Peyer's patch (tissue), 4 donors: ENCODE measurements around the gene TMSB10. TPM values are rescaled to one million over a fixed set of nuclear protein-coding genes. Genes with fewer than 3 reads are reported as not detected.

Source experiments
- DNase-seq, 3 donors: peaks; one replicate each; pipeline ENCODE4 v3.0.0-alpha.2; 2017 to 2019
- H3K27ac ChIP-seq, 4 donors: fragments of 200-600 bp; sonication (generic); one replicate each; pipeline ENCODE4 v1.5.1; 2016 to 2019
- H3K27me3 ChIP-seq, 2 donors: fragments of 200-600 bp; sonication (generic); one replicate each; pipeline ENCODE4 v1.5.1; 2019
- H3K36me3 ChIP-seq, 3 donors: fragments of 200-600 bp; sonication (generic); one replicate each; pipeline ENCODE4 v1.5.1; 2016 to 2019
- H3K4me1 ChIP-seq, 4 donors: fragments of 200-600 bp; sonication (generic); one replicate each; pipeline ENCODE4 v1.5.1; 2016 to 2019
- H3K4me3 ChIP-seq, 4 donors: fragments of 200-600 bp; sonication (generic); 1 replicate in 3 of 4; 2 replicates in 1 of 4; pipeline ENCODE4 v1.5.1; 2016 to 2019; ENCODE audit warnings: mild to moderate bottlenecking in 1 of 4
- H3K9me3 ChIP-seq, 4 donors: fragments of 200-600 bp; sonication (generic); one replicate each; pipeline ENCODE4 v1.5.1; 2016 to 2019; ENCODE audit warnings: mild to moderate bottlenecking in 1 of 4
- POLR2A ChIP-seq, 2 donors: fragments of 450-650 bp; IDR thresholded peaks; one replicate each; pipeline ENCODE4 v1.5.1; 2017; ENCODE audit warnings: antibody characterized with exemption in 2 of 2, mild to moderate bottlenecking in 2 of 2, moderate library complexity in 2 of 2
- total RNA-seq, 4 donors: library from RNA; depleted of rRNA; stranded (reverse); fragments of >200 nt; gene quantifications; one replicate each; pipeline ENCODE4 v1.1.0, GENCODE V29; 2016
- TF ChIP-seq, protein P1 (sequence below), 6 experiments: fragments of 450-650 bp in 4 of 6; fragments of 200-600 bp in 2 of 6; sonication (generic) in 1 of 6; IDR thresholded peaks; one replicate each; pipeline ENCODE4 v1.5.1; 2017 to 2019; ENCODE audit warnings: antibody characterized with exemption in 6 of 6, mild to moderate bottlenecking in 3 of 6, moderate library complexity in 1 of 6

Gene TMSB10
- total RNA-seq, 4 donors from 2014 or later: 3,771 to 5,073 (median 4,495) TPM

- Histone ChIP-seq H3K36me3 (peaks cover 0 to 3% (median 0%) of the 10 kb centered on the region in 3 donors), H3K4me1 (peaks cover 3 to 19% (median 7%) of the 10 kb centered on the region in 4 donors), H3K27me3 (no peaks in the 10 kb centered on the region), H3K27ac (no peak overlapping the region), H3K9me3 (no peaks in the 10 kb centered on the region), H3K4me3 (no peak overlapping the region)
- DNase-seq: no peak
- TF ChIP-seq POLR2A (IDR thresholded peaks at IDR 0.05): no peak
- TF ChIP-seq, protein P1, sequence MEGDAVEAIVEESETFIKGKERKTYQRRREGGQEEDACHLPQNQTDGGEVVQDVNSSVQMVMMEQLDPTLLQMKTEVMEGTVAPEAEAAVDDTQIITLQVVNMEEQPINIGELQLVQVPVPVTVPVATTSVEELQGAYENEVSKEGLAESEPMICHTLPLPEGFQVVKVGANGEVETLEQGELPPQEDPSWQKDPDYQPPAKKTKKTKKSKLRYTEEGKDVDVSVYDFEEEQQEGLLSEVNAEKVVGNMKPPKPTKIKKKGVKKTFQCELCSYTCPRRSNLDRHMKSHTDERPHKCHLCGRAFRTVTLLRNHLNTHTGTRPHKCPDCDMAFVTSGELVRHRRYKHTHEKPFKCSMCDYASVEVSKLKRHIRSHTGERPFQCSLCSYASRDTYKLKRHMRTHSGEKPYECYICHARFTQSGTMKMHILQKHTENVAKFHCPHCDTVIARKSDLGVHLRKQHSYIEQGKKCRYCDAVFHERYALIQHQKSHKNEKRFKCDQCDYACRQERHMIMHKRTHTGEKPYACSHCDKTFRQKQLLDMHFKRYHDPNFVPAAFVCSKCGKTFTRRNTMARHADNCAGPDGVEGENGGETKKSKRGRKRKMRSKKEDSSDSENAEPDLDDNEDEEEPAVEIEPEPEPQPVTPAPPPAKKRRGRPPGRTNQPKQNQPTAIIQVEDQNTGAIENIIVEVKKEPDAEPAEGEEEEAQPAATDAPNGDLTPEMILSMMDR (IDR thresholded peaks at IDR 0.05): no peak
Observed at GRCh38 chr2:84901593-84902120, 3.8 kb upstream of the TMSB10 start.

DNA sequence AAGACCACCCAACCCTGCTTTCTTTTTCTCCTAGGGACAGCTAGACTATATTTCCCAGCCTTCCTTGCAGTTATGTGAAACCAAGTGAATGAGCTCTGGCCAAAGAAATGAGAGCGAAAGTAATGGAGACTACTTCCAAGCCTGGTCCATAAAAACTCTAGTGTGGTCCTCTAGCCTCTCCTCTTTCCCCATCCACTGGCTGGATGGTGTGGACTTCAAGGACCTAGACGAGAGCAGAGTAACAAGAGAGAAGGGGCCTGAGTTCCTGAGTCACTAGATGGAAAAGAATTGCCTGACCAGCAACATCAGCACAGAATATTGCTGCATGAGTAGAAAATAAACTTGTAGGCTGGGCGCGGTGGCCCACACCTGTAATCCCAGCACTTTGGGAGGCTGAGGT is 2.9 kb upstream of the TMSB10 start:
- Histone ChIP-seq H3K4me1 (peaks cover 3 to 19% (median 7%) of the 10 kb centered on the region in 4 donors), H3K27ac (no peak overlapping the region), H3K9me3 (no peaks in the 10 kb centered on the region), H3K27me3 (no peaks in the 10 kb centered on the region), H3K36me3 (peaks cover 0 to 4% (median 0%) of the 10 kb centered on the region in 3 donors), H3K4me3 (no peak overlapping the region)
- TF ChIP-seq, protein P1 (IDR thresholded peaks at IDR 0.05): no peak
- TF ChIP-seq POLR2A (IDR thresholded peaks at IDR 0.05): no peak
- DNase-seq: no peak

- no peaks in the 10 kb centered on the region for H3K9me3 ChIP-seq
- DNase-seq: no peak
- TF ChIP-seq POLR2A (IDR thresholded peaks at IDR 0.05): no peak
- TF ChIP-seq, protein P1 (IDR thresholded peaks at IDR 0.05): no peak
- H3K36me3 ChIP-seq: peaks cover 0 to 4% (median 0%) of the 10 kb centered on the region in 3 donors
- no peaks in the 10 kb centered on the region for H3K27me3 ChIP-seq
- peak overlapping the region; percentile 95 to 99 (median 97) for H3K27ac ChIP-seq
- H3K4me3 ChIP-seq: peak overlapping the region in 1 of 4 donors; percentile 77
- peaks cover 0 to 5% (median under 1%) of the 10 kb centered on the region in 4 donors for H3K4me1 ChIP-seq
Observed at GRCh38 chr2:84904151-84904550, 1.3 kb upstream of the TMSB10 start.

- Histone ChIP-seq H3K4me3 (peak overlapping the region; percentile 77 to 95 (median 92)), H3K27me3 (no peaks in the 10 kb centered on the region), H3K4me1 (peaks cover 0 to 5% (median 0%) of the 10 kb centered on the region in 4 donors), H3K9me3 (no peaks in the 10 kb centered on the region), H3K27ac (peak overlapping the region; percentile 95 to 99 (median 97)), H3K36me3 (peaks cover 0 to 4% (median 0%) of the 10 kb centered on the region in 3 donors)
- TF ChIP-seq, protein P1 (IDR thresholded peaks at IDR 0.05): no peak
- peak; percentile 23 to 26 for TF ChIP-seq POLR2A (IDR thresholded peaks at IDR 0.05)
- peak; percentile 71 to 93 (median 82) for DNase-seq
Observed at GRCh38 chr2:84904717-84905174, 710 bp upstream of the TMSB10 start.

- H3K27ac ChIP-seq: peak overlapping the region; percentile 95 to 99 (median 97)
- no peaks in the 10 kb centered on the region for H3K9me3 ChIP-seq
- peaks cover 0 to 5% (median 0%) of the 10 kb centered on the region in 4 donors for H3K4me1 ChIP-seq
- peak overlapping the region; percentile 77 to 95 (median 92) for H3K4me3 ChIP-seq
- H3K27me3 ChIP-seq: no peaks in the 10 kb centered on the region
- peak; percentile 75 to 84 (median 76) for DNase-seq
- peaks cover 0 to 4% (median 0%) of the 10 kb centered on the region in 3 donors for H3K36me3 ChIP-seq
- TF ChIP-seq, protein P1 (IDR thresholded peaks at IDR 0.05): no peak
- TF ChIP-seq POLR2A (IDR thresholded peaks at IDR 0.05): no peak
Observed at GRCh38 chr2:84906108-84906899, 848 bp downstream of the TMSB10 start.
